ENCODE measurements around the gene FAM53A. TPM values are rescaled to one million over a fixed set of nuclear protein-coding genes. Genes with fewer than 3 reads are reported as not detected.
A peak's percentile ranks its signal among the peaks of the same experiment; 100 is the strongest.

Gene FAM53A
- total RNA-seq, 1 donor from 2014 or later = 10.5 TPM

- Mint-ChIP-seq H3K4me3 (no peak overlapping the region), H3K4me1 (no peaks in the 10 kb centered on the region), H3K27ac (no peak overlapping the region), H3K9me3 (no peaks in the 10 kb centered on the region), H3K36me3 (no peaks in the 10 kb centered on the region), H3K27me3 (ENCODE audit: low read depth) (no peaks in the 10 kb centered on the region)
- DNase-seq (ENCODE audit: low spot score in 2 of 2, unreplicated experiment in 2 of 2) = no peak
- TF ChIP-seq CTCF (IDR thresholded peaks at IDR 0.05; ENCODE audit: unreplicated experiment) = no peak
These were observed 14.8 kb downstream of the FAM53A start for GRCh38 chr4:1669270-1669669.

DNA sequence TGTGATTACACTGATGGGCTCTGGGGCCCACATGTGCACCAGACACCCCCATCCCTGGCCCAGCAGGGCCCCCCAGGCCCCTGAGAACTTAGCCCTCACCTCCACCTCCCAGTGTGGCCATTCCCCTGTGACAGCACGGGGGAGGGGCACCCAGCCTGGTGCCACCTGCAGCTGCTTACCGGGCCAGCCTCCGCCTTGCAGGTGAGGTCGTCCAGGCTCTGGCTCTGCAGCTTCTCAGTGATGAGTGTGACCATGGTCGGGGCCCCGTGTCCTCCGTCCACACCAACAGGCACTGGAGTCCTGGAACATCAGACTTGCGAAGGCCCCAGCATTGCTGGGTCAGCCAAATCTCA, 15.6 kb downstream of the FAM53A start:
- no peak overlapping the region for H3K4me3 Mint-ChIP-seq
- no peaks in the 10 kb centered on the region for H3K27me3 Mint-ChIP-seq (ENCODE audit: low read depth)
- DNase-seq (ENCODE audit: low spot score in 2 of 2, unreplicated experiment in 2 of 2) = no peak
- no peak for TF ChIP-seq CTCF (IDR thresholded peaks at IDR 0.05; ENCODE audit: unreplicated experiment)
- H3K4me1 Mint-ChIP-seq = peaks cover 3% of the 10 kb centered on the region
- no peaks in the 10 kb centered on the region for H3K9me3 Mint-ChIP-seq
- no peaks in the 10 kb centered on the region for H3K36me3 Mint-ChIP-seq
- no peak overlapping the region for H3K27ac Mint-ChIP-seq

- no peaks in the 10 kb centered on the region for H3K9me3 Mint-ChIP-seq
- peaks cover 3% of the 10 kb centered on the region for H3K4me1 Mint-ChIP-seq
- H3K36me3 Mint-ChIP-seq = peaks cover 3% of the 10 kb centered on the region
- no peak for TF ChIP-seq CTCF (IDR thresholded peaks at IDR 0.05; ENCODE audit: unreplicated experiment)
- no peaks in the 10 kb centered on the region for H3K27me3 Mint-ChIP-seq (ENCODE audit: low read depth)
- no peak for DNase-seq (ENCODE audit: low spot score in 2 of 2, unreplicated experiment in 2 of 2)
- no peak overlapping the region for H3K27ac Mint-ChIP-seq
- no peak overlapping the region for H3K4me3 Mint-ChIP-seq
These were observed 16.8 kb downstream of the FAM53A start for GRCh38 chr4:1667273-1667672.

DNA sequence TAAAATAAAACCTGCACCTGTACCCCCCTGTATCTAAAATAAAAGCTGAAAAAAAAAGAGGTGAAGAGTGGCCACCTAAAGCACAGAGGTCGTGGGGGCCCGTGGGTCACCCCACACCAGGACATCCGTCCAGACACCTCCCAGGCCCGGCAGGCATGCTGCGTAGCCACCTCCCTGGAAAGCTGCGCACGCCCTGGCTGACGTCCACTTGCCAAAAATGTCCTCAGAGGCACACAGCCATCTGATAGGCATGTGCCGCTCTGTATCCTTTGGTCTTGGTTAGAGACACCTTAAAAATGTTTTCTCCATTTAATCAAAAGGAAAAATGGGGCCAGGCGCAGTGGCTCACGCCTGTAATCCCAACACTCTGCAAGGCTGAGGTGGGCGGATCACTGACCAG, 17.7 kb downstream of the FAM53A start:
- H3K9me3 Mint-ChIP-seq = no peaks in the 10 kb centered on the region
- H3K4me1 Mint-ChIP-seq = peaks cover 3% of the 10 kb centered on the region
- H3K36me3 Mint-ChIP-seq = peaks cover 3% of the 10 kb centered on the region
- DNase-seq (ENCODE audit: low spot score in 2 of 2, unreplicated experiment in 2 of 2) = no peak
- H3K27ac Mint-ChIP-seq = no peak overlapping the region
- no peak overlapping the region for H3K4me3 Mint-ChIP-seq
- no peak for TF ChIP-seq CTCF (IDR thresholded peaks at IDR 0.05; ENCODE audit: unreplicated experiment)
- no peaks in the 10 kb centered on the region for H3K27me3 Mint-ChIP-seq (ENCODE audit: low read depth)

DNA sequence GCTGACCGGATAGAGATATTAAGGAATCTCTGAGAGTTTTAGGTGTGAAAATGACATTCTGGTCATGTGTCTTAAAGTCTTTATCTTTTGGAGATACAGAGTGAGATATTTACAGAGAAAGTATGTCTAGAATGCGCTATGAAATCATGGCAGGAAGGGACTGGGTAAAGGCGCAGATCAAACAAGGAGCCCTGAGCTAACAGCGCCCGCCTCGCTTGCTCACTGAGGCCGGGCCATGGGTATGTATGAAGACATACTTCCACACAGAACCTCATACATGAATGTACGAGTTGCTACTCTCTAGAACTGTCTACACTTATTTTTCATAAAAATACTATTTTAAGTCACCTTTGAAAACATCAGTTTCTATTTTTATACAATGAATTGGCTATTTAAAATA, 20.0 kb downstream of the FAM53A start:
- no peak for TF ChIP-seq CTCF (IDR thresholded peaks at IDR 0.05; ENCODE audit: unreplicated experiment)
- Mint-ChIP-seq H3K27ac (peak overlapping the region; percentile 23), H3K4me1 (peaks cover 3% of the 10 kb centered on the region), H3K36me3 (peaks cover 3% of the 10 kb centered on the region), H3K9me3 (no peaks in the 10 kb centered on the region), H3K4me3 (no peak overlapping the region), H3K27me3 (ENCODE audit: low read depth) (no peaks in the 10 kb centered on the region)
- no peak for DNase-seq (ENCODE audit: low spot score in 2 of 2, unreplicated experiment in 2 of 2)

DNA sequence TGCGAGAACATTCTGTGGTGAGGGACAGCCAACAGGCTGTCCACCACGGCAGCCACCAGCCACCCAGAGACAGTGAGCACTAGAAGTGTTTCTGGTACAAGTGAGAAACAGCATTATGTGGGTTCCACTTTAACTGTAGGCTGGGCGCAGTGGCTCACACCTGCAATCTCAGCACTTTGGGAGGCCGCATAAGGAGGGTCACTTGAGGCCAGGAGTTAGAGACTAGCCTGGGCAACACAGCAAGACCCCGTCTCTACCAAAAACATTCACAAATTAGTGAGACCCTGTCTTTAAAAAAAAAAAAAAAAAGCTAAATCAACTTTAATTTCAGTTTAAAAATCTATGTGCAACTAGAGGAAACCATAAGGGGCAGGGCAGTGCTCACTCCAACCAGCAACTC, 20.6 kb downstream of the FAM53A start:
- H3K4me1 Mint-ChIP-seq = peaks cover 3% of the 10 kb centered on the region
- H3K9me3 Mint-ChIP-seq = no peaks in the 10 kb centered on the region
- no peak for TF ChIP-seq CTCF (IDR thresholded peaks at IDR 0.05; ENCODE audit: unreplicated experiment)
- DNase-seq (ENCODE audit: low spot score in 2 of 2, unreplicated experiment in 2 of 2) = no peak
- no peak overlapping the region for H3K4me3 Mint-ChIP-seq
- peaks cover 3% of the 10 kb centered on the region for H3K36me3 Mint-ChIP-seq
- no peaks in the 10 kb centered on the region for H3K27me3 Mint-ChIP-seq (ENCODE audit: low read depth)
- peak overlapping the region; percentile 23 for H3K27ac Mint-ChIP-seq

All from mesothelial cell of epicardium (in vitro differentiated cells).